GM21423 (cell line): Measurements from ENCODE around the gene FNDC3A.

Experiments
- ATAC-seq: cut with Tn5 transposase; IDR thresholded peaks from one replicate; pipeline ENCODE4 v1.9.1; 2021; ENCODE audit warnings: mild to moderate bottlenecking, moderate library complexity; ENCODE audit not compliant: unreplicated experiment

FNDC3A gene, protein sequence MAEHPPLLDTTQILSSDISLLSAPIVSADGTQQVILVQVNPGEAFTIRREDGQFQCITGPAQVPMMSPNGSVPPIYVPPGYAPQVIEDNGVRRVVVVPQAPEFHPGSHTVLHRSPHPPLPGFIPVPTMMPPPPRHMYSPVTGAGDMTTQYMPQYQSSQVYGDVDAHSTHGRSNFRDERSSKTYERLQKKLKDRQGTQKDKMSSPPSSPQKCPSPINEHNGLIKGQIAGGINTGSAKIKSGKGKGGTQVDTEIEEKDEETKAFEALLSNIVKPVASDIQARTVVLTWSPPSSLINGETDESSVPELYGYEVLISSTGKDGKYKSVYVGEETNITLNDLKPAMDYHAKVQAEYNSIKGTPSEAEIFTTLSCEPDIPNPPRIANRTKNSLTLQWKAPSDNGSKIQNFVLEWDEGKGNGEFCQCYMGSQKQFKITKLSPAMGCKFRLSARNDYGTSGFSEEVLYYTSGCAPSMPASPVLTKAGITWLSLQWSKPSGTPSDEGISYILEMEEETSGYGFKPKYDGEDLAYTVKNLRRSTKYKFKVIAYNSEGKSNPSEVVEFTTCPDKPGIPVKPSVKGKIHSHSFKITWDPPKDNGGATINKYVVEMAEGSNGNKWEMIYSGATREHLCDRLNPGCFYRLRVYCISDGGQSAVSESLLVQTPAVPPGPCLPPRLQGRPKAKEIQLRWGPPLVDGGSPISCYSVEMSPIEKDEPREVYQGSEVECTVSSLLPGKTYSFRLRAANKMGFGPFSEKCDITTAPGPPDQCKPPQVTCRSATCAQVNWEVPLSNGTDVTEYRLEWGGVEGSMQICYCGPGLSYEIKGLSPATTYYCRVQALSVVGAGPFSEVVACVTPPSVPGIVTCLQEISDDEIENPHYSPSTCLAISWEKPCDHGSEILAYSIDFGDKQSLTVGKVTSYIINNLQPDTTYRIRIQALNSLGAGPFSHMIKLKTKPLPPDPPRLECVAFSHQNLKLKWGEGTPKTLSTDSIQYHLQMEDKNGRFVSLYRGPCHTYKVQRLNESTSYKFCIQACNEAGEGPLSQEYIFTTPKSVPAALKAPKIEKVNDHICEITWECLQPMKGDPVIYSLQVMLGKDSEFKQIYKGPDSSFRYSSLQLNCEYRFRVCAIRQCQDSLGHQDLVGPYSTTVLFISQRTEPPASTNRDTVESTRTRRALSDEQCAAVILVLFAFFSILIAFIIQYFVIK

DNA sequence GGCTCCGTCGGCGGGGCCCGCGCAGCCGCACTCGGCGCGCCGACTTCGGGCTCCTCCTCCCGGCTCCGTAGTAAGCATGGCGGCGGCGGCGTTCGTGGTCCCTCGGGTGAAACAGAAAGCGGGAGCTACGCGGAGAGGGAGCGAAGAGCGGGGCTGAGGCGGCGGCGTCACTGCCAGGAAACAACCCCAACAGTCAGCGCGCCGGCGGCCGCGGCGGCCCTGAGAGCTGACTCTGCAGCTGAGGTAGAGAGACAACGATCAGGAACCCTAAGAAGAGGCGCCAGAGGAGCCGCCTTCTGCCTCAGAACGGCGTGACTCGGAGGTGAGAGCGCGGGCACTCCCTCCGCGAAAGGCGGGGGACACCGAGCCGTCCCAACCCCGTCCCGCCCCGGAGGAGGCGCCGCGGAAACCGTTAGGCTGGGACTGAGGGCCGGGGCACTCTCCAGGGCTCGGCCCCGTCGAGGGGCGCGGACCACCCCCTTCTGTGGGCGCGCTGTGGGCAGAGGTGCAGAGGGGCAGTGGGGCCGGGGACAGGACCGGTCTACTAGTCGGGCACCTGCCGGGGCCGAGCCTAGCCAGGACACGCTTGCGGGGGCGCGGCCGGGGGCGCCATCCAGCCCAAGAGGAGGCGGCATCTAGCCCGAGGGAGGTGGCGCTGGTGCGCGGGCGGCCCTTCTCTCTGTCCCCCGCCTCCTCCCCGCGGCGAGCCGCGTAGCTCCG lies at the start of gene FNDC3A:
TSS of gene FNDC3A (plus strand) at position 57 of the 720 bp plus-strand sequence. CDS start 30,279 bp downstream, outside the sequence.
- peak; percentile 55 for ATAC-seq

DNA sequence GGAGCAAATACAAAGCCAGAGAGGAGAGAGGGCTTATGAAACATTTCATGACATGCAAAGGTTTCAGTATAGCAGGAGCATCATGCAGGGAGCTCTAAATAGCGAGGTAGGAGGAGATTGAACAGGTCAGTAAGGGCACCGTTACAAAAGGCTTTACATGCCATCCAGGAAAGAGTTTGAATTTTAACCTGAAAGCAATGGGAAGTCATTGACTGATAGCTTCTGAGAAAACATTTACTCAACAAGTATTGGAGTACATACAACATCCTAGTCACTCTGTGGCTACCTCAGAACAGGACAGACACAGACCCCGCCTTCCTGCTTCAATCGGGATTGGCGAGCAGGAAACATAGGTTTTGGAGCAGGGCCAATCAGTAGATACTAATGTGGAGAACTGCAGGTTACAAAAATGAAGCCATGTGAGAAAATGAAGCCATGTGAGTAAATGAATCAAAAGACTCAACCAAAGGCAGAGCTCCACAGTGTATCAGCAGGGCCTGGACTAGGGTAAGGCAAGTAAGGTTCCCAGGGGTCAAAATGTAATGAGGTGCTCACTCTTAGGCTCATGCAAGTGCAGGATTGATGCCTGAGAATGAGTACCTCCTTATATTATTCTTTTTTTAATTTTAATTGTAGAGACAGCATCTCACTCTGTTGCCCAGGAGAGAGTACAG lies 46.8 kb upstream of the FNDC3A start:
- ATAC-seq, result no peak

DNA sequence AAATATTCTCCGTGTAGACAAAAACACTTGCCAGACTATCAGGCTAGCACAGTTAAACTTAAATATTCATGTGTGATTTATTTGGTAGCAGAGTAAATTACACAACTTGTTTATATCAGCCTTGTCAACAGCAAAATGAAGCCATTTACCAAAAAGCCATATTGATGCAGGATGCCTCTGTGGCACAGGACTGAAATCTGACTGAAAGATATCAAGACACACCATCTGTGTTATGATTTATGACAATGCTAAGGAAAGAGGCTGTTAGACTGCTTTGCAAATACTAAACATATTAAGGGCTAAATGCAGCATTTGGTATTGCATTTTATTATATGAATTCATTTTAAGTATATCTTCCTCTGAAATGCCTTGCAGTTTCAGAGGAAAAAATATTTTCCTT lies 44.8 kb upstream of the FNDC3A start:
- ATAC-seq, result no peak

GRCh38 chr13:48938308-48938943 lies 37.3 kb upstream of the FNDC3A start:
- ATAC-seq, result no peak

GRCh38 chr13:48939728-48940127 lies 36.0 kb upstream of the FNDC3A start:
- no peak for ATAC-seq

DNA sequence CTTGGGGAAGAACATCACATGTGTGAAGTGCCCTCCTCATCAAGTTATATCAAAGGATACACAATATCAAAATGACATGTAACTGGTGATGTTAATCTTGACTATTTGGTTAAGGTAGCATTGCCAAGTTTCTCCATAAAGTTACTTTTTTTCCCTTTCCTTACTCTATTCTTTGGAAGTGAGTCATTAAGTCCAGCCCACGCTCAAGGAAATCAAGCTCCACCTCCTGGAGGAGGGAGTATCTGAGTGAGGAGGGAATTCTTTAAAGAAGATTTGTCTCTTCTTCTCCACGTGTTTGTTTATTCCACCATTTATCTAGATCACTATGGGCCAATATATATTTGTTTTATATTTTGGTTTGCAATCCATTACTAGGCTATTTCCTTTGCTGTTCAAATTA lies 33.6 kb upstream of the FNDC3A start:
- ATAC-seq, result no peak

- ATAC-seq, result no peak
These were observed 31.5 kb upstream of the FNDC3A start for GRCh38 chr13:48944221-48944620.

DNA sequence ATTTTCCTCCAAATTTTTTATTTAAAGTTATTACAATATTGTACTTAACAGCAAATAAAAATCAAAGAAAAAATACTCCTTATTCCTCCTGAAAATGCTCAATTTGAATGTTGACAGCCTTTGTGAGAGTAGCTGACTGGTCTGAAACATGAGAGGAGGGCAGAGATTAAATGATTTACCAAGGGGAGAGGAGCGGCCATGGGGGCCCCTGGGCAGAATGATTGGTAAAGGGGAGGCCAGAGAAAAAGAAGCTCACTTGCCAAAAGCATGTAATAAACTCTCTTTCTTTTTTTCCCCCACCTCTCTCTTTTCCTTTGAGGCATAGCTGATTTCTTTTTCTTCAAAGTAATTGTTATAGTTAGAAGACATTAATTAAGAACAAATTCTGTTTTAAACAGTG lies 30.1 kb upstream of the FNDC3A start:
- no peak for ATAC-seq

DNA sequence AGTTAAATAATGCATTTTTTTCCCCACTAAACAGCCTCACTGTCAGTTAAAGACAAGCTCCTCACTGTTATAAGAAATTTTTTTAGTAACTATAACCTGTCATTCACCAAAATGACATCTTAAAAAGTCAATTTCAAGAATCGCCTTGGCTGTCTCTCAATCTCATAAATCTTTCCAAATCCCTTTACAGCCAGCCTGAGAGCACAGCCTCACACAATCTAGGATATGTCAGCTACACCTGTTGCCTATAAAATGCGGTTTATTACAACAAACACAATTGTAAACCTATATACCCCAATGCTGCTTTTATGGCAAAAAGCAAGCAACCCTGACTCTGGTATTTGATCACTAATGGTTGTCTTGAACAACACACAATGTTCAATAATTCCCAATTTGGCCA lies 29.5 kb upstream of the FNDC3A start:
- no peak for ATAC-seq

DNA sequence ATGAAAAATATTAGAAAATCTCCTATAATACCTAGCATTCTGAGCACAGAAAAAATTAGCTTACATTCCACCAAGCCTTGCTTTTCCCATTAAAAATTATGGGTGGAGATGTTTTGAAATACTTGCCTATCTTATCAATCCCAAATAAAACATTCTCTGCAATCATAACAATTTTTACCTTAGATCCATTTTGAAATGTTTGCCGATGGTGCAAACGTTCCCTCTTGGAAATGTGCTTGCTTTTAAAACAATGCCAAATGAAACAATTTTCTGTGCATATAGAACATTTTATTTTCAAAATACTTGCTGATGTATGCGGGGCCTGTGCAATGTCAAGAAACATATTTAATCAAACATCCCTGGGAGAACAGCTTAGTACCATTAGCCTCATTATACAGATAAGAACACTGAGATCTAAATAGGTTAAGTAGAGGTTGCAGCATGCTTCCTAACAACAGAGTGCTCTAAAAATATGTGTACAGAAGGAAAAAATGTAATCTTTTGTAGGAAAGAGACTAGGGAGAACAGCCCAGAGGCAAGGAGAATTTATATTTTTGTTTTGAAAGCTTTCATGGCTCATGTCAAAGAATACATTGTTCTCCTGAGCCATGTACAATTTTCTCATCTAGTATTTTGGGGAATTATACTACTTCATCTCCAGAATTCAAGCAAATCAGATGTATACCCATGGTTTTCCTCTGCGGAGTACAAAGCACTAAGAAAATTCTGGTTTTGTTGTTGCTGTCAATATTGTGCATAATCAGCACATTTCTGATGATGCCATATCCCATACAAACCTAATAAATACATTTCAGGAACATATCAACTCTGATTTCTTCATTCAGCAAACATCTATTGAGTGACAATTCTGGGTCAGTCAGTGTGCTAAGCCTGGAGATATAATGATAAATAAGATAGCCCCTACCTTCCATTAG lies 25.9 kb upstream of the FNDC3A start:
- ATAC-seq, result no peak

DNA sequence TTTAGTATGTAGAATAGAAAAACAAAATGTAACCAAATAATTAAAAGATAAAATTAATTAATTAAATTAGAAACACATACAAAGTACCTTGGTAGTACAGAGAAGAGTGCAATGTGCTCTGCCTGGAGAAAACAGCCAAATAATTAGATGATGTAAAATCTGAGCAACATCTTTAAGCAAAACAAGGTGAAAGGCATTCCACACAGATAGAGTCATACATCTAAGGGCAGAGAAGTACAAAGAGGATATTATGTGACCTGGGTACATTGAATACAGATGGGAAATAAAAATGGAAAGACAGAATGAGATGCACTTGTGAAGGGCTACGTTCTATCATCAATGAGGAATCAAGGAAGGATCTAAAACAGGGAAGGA lies 25.2 kb upstream of the FNDC3A start:
- ATAC-seq, result no peak

GRCh38 chr13:48954081-48954480 lies 21.6 kb upstream of the FNDC3A start:
- no peak for ATAC-seq

DNA sequence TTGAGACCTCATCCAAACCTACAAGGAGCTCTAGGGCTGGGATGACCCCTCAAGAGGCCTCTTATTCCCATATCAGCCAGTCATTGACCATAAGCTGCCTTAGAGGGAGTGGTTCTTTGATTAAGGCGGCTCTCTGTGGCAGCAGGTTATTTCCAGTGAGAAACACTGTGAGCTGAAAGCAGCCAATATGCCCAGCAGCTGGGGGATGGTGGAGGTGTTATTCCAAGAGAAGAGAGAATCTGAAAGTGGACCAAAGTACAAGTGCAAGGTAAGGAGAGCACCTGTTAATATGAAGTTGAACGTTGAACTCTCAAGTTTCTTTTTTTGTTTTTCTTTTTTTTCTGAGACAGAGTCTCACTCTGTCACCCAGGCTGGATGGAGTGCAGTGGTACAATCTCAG lies 20.2 kb upstream of the FNDC3A start:
- ATAC-seq, result no peak

- ATAC-seq, result no peak
These were observed 14.3 kb upstream of the FNDC3A start for GRCh38 chr13:48961379-48961778.

GRCh38 chr13:48962281-48962680 lies 13.4 kb upstream of the FNDC3A start:
- no peak for ATAC-seq

DNA sequence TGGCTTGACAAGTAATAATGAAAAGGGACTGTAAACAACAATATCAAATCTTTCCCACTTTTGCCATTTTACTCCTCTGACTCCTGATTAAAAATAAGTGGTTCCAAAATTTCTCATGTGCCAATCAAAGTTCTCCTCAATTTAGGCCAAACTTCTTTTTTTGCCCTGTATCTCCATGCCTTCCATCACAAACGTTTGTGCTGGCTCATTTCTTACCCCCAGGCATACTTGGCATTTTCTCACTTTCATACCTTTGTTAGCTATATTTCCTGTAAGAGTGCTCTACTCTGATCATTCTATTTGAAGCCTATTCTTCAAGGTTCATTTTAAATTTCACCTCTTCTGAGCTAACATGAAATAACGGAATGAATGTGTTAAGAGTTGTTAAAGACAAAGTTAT lies 10.0 kb upstream of the FNDC3A start:
- ATAC-seq, result no peak

GRCh38 chr13:48969685-48970084 lies 6.0 kb upstream of the FNDC3A start:
- ATAC-seq, result no peak

DNA sequence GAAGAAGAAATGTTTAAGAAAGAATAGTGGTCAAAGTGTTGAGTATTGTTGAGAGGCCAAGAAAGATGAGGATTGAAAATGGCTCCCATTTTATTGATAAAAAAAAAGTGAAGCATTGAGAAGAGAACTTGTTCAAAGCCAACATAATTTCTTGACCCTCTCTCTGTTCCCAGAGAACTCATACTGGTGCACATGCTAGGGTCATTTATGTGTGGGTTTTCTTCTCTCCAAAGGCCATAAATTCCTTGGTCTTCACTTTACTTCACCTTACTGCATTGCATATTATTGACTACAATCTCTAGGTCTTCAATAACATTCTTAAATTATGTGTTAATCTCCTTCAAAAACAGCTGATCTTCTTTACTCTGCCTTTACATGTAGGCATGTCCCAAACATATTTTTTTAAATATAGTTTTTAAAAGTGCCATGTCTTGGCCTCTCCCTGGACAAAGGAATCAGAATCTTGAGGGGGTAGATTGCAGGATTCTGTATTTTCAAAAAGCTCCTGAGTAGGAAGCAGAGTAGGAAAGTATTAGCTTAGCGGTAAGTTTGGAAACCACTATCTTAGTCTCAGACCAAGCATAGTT lies 1.8 kb upstream of the FNDC3A start:
- no peak for ATAC-seq
